Mesendoderm (in vitro differentiated cells): ENCODE results near the gene CCDC92B.
A peak's percentile ranks its signal among the peaks of the same experiment; 100 is the strongest.

ENCODE experiments used
- DNase-seq: peaks from one replicate; pipeline ENCODE4 v3.0.0; 2013
- H2AK5ac ChIP-seq: 2 replicates; pipeline ENCODE4 v1.6.1; 2013; ENCODE audit warnings: low read length, inconsistent platforms
- H2BK120ac ChIP-seq: 2 replicates; pipeline ENCODE4 v1.6.1; 2013; ENCODE audit warnings: low read depth, mild to moderate bottlenecking, low read length, moderate library complexity, mixed read lengths
- H2BK15ac ChIP-seq: replicated peaks from 2 replicates; pipeline ENCODE4 v1.6.1; 2013; ENCODE audit warnings: low read depth, mild to moderate bottlenecking, moderate library complexity
- H2BK5ac ChIP-seq: 2 replicates; pipeline ENCODE4 v1.6.1; 2013; ENCODE audit warnings: low read length, inconsistent platforms
- H3K18ac ChIP-seq: 2 replicates; pipeline ENCODE4 v1.6.1; 2013; ENCODE audit warnings: mild to moderate bottlenecking, low read length, mixed read lengths
- H3K23ac ChIP-seq: one replicate; pipeline ENCODE4 v1.6.1; 2013; ENCODE audit warnings: low read length
- H3K27ac ChIP-seq: 2 replicates; pipeline ENCODE4 v1.5.1; 2013; ENCODE audit warnings: low read depth, mild to moderate bottlenecking, inconsistent platforms, low read length, moderate library complexity
- H3K27me3 ChIP-seq: 2 replicates; pipeline ENCODE4 v1.6.1; 2013; ENCODE audit warnings: low read length, control low read depth, mild to moderate bottlenecking, inconsistent platforms; ENCODE audit not compliant: insufficient read depth, poor library complexity
- H3K36me3 ChIP-seq: 2 replicates; pipeline ENCODE4 v1.6.1; 2013; ENCODE audit warnings: low read length, inconsistent platforms; ENCODE audit not compliant: control insufficient read depth, insufficient read depth
- H3K4ac ChIP-seq: one replicate; pipeline ENCODE4 v1.6.1; 2013; ENCODE audit warnings: low read depth, mild to moderate bottlenecking, low read length, moderate library complexity
- H3K4me1 ChIP-seq: 2 replicates; pipeline ENCODE4 v1.6.1; 2013; ENCODE audit warnings: low read depth, low read length, inconsistent platforms; ENCODE audit not compliant: control insufficient read depth
- H3K4me2 ChIP-seq: 2 replicates; pipeline ENCODE4 v1.6.1; 2013; ENCODE audit warnings: low read length
- H3K4me3 ChIP-seq: 2 replicates; pipeline ENCODE4 v1.5.1; 2013; ENCODE audit warnings: mild to moderate bottlenecking, low read length
- H3K56ac ChIP-seq: one replicate; pipeline ENCODE4 v1.6.1; 2013; ENCODE audit warnings: low read length
- H3K79me1 ChIP-seq: 2 replicates; pipeline ENCODE4 v1.6.1; 2013; ENCODE audit warnings: low read length, inconsistent platforms
- H3K79me2 ChIP-seq: 2 replicates; pipeline ENCODE4 v1.6.1; 2013; ENCODE audit warnings: mild to moderate bottlenecking, low read length; ENCODE audit not compliant: control insufficient read depth, insufficient read depth
- H3K9ac ChIP-seq: 2 replicates; pipeline ENCODE4 v1.6.1; 2013; ENCODE audit warnings: low read length, inconsistent platforms
- H4K5ac ChIP-seq: one replicate; pipeline ENCODE4 v1.6.1; 2013; ENCODE audit warnings: low read length
- H4K8ac ChIP-seq: one replicate; pipeline ENCODE4 v1.6.1; 2013; ENCODE audit warnings: low read depth, mild to moderate bottlenecking, control low read depth, low read length, moderate library complexity
- whole genome bisulfite sequencing: extraction: QIAGEN DNeasy Blood & Tissue Kit; methylation state at CpG from one replicate; pipeline ENCODE4 v1.1.7; 2013; ENCODE audit warnings: low lambda C conversion rate, missing lambda C conversion rate; ENCODE audit not compliant: insufficient coverage; ENCODE audit errors: extremely low coverage; 5-methylcytosine and 5-hydroxymethylcytosine counted together

The CCDC92B gene

DNA sequence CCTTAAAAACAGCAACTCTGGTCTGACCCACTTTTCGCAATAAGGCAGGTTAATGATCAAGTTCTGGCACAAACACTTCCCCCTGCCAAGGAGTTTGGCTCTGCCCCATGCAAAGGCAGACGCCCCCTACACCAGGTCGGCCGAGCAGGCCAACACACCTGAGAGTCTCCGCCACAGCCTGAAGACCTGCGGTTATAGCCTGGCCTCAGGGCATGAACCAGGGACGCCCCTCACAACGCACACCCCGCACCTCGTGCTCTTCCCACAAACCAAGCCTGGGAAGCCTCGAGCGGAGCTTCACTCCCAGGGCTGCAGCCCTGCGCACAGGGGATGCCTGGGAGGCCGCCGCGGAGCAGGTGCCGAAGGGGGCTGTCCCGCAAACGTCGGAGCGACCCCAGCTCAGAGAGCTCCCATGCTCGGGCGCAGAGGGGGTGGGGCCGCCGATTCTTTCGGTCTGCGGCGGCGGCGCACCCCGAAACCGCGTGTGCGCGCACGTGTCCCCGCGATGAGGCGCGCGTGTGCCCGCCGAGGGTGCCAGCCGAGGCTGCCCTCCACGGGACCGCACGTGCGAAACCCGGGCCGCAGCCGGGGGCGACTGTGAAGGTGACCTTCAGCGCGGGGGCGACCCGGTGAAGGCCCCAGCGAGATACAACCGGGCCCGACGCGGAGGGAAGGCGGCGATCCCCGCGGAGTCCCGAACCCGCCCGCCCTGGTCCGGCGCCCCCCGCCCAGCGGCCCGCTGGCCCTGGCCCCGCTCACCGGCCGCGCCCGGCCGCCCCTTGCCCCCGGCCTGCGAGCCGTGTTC lies 38.4 kb downstream of the CCDC92B start:
- no peak overlapping the region for H2BK15ac ChIP-seq
- peak overlapping the region; percentile 45 for H2AK5ac ChIP-seq
- peak overlapping the region; percentile 46 for H3K4ac ChIP-seq
- H4K5ac ChIP-seq: no peak overlapping the region
- H3K18ac ChIP-seq: no peak overlapping the region
- H3K56ac ChIP-seq: peak overlapping the region; percentile 88
- peaks cover 5% of the 10 kb centered on the region for H3K4me1 ChIP-seq
- H3K36me3 ChIP-seq: no peaks in the 10 kb centered on the region
- H3K23ac ChIP-seq: peak overlapping the region; percentile 89
- H3K4me3 ChIP-seq: peak overlapping the region; percentile 50
- H4K8ac ChIP-seq: no peak overlapping the region
- no peak overlapping the region for H2BK5ac ChIP-seq
- H3K9ac ChIP-seq: peak overlapping the region; percentile 72
- DNase-seq: peak; percentile 30
- H2BK120ac ChIP-seq: no peak overlapping the region
- whole genome bisulfite sequencing: no CpG with 5 or more reads among the region's 82 CpGs
- peaks cover 10% of the 10 kb centered on the region for H3K79me1 ChIP-seq
- H3K27ac ChIP-seq: no peak overlapping the region
- peak overlapping the region; percentile 84 for H3K4me2 ChIP-seq
- H3K27me3 ChIP-seq: no peaks in the 10 kb centered on the region
- peaks cover 47% of the 10 kb centered on the region for H3K79me2 ChIP-seq

GRCh38 chr17:2710071-2710802 lies 39.2 kb downstream of the CCDC92B start:
- Histone ChIP-seq H3K79me2 (peaks cover 49% of the 10 kb centered on the region), H3K4ac (no peak overlapping the region), H2AK5ac (no peak overlapping the region), H2BK15ac (no peak overlapping the region), H3K4me1 (peaks cover 5% of the 10 kb centered on the region), H3K4me3 (no peak overlapping the region), H3K56ac (peak overlapping the region; percentile 10), H3K79me1 (peaks cover 13% of the 10 kb centered on the region), H3K9ac (peak overlapping the region; percentile 72), H3K27me3 (no peaks in the 10 kb centered on the region), H3K23ac (no peak overlapping the region), H3K36me3 (no peaks in the 10 kb centered on the region), H3K27ac (no peak overlapping the region), H2BK5ac (no peak overlapping the region), H2BK120ac (no peak overlapping the region), H3K4me2 (peak overlapping the region; percentile 30), H4K5ac (no peak overlapping the region), H4K8ac (no peak overlapping the region), H3K18ac (no peak overlapping the region)
- no peak for DNase-seq
- no CpG with 5 or more reads among the region's 16 CpGs for WGBS

DNA sequence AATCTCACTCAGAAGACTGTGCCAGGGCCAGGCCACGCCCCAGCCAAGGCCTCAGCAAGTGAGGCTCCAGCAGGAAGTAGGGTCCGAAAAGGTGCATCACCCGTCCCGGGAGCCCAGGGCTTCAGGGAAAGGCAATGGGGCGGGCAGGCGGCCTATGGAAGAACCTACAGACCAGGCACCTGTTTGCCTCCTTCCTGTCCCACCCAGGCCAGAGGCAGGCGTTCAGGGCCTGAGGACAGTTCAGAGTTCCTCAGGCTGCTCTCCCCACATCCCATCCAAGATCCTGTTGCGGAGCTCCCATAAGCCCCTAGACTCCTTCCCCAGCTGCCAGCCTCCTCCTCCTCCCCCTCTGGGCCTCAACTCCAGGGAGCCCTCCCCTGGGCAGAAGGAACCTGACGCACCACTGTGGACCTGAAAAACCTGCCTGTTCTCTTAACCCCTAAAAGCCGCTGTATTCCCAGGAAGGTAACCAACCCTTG lies 40.2 kb downstream of the CCDC92B start:
- H3K4me2 ChIP-seq: no peak overlapping the region
- H3K4me1 ChIP-seq: peaks cover 5% of the 10 kb centered on the region
- H4K8ac ChIP-seq: no peak overlapping the region
- H3K4ac ChIP-seq: no peak overlapping the region
- H3K4me3 ChIP-seq: no peak overlapping the region
- H2AK5ac ChIP-seq: no peak overlapping the region
- H3K18ac ChIP-seq: no peak overlapping the region
- no peak overlapping the region for H2BK5ac ChIP-seq
- no peak for DNase-seq
- no peaks in the 10 kb centered on the region for H3K27me3 ChIP-seq
- peaks cover 53% of the 10 kb centered on the region for H3K79me2 ChIP-seq
- H2BK120ac ChIP-seq: no peak overlapping the region
- H3K56ac ChIP-seq: no peak overlapping the region
- no peak overlapping the region for H2BK15ac ChIP-seq
- no peak overlapping the region for H3K27ac ChIP-seq
- no peaks in the 10 kb centered on the region for H3K36me3 ChIP-seq
- no peak overlapping the region for H3K23ac ChIP-seq
- no CpG with 5 or more reads among the region's 10 CpGs for WGBS
- no peak overlapping the region for H3K9ac ChIP-seq
- peaks cover 13% of the 10 kb centered on the region for H3K79me1 ChIP-seq
- no peak overlapping the region for H4K5ac ChIP-seq

- H3K4me1 ChIP-seq: peaks cover 5% of the 10 kb centered on the region
These were observed 40.8 kb downstream of the CCDC92B start for GRCh38 chr17:2708585-2709182.

DNA sequence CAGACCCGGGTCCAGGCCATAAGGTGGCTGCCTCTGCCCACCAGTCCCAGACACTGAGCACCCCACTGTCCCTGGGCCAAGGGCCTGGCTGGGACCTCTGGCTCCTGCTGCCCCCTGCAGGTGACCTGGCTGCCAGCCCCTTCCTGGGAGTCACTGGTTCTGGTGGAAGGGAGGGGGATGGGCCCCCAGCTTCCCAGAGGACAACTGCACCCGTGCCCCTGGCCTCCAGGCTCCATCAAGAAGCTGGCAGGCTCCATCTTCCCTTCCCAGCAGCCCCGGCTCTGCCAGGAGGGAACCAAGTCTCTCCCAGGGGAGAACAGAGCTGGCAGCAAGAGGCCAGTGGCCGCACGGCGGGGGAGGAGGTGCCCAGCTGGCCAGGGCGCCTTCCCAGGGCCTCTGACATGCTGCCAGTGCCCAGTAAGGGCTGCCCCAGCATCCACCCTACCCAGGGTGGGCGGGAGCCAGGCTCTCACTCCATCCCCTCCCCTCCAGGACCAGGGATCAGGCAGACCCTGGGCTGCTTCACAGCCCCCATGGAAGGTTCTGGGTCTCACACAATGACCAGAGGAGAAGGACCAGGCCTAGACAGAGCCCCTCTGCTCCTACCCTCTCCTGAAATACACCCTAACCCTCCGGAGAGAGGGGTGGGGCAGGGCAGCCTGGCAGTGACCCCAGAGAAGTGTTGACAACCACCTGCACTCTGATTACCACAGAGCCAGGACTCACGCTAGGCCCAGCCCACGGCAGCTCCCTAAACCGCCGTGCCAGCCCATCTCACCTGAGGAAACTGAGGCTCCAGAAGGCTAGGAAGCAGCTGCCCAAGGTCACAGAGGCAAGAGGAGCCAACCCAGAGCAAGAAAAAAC lies 41.5 kb downstream of the CCDC92B start:
- H3K79me2 ChIP-seq: peaks cover 53% of the 10 kb centered on the region
- H3K4me1 ChIP-seq: peaks cover 5% of the 10 kb centered on the region
- no peak overlapping the region for H2AK5ac ChIP-seq
- H2BK120ac ChIP-seq: no peak overlapping the region
- no peak overlapping the region for H3K4ac ChIP-seq
- H3K27ac ChIP-seq: no peak overlapping the region
- no peak overlapping the region for H2BK5ac ChIP-seq
- H4K8ac ChIP-seq: no peak overlapping the region
- no CpG with 5 or more reads among the region's 13 CpGs for WGBS
- H3K79me1 ChIP-seq: peaks cover 13% of the 10 kb centered on the region
- no peak overlapping the region for H3K4me2 ChIP-seq
- H3K36me3 ChIP-seq: no peaks in the 10 kb centered on the region
- no peak overlapping the region for H4K5ac ChIP-seq
- no peak overlapping the region for H3K4me3 ChIP-seq
- no peak overlapping the region for H3K18ac ChIP-seq
- H2BK15ac ChIP-seq: no peak overlapping the region
- H3K56ac ChIP-seq: no peak overlapping the region
- H3K9ac ChIP-seq: no peak overlapping the region
- DNase-seq: peak; percentile 60
- no peaks in the 10 kb centered on the region for H3K27me3 ChIP-seq
- no peak overlapping the region for H3K23ac ChIP-seq

More at GRCh38 chr17:2708585-2709182, 40.8 kb downstream of the CCDC92B start:
- H3K9ac ChIP-seq: no peak overlapping the region
- H2BK15ac ChIP-seq: no peak overlapping the region
- H3K79me1 ChIP-seq: peaks cover 13% of the 10 kb centered on the region
- H2BK120ac ChIP-seq: no peak overlapping the region
- no peak overlapping the region for H4K5ac ChIP-seq
- H2BK5ac ChIP-seq: no peak overlapping the region
- H3K79me2 ChIP-seq: peaks cover 53% of the 10 kb centered on the region
- H3K27me3 ChIP-seq: no peaks in the 10 kb centered on the region
- DNase-seq: no peak
- no peaks in the 10 kb centered on the region for H3K36me3 ChIP-seq
- H3K4me2 ChIP-seq: no peak overlapping the region
- WGBS: no CpG with 5 or more reads among the region's 21 CpGs
- no peak overlapping the region for H3K4ac ChIP-seq
- no peak overlapping the region for H2AK5ac ChIP-seq
- H3K56ac ChIP-seq: no peak overlapping the region
- no peak overlapping the region for H3K4me3 ChIP-seq
- no peak overlapping the region for H3K23ac ChIP-seq
- H3K18ac ChIP-seq: no peak overlapping the region
- no peak overlapping the region for H3K27ac ChIP-seq
- H4K8ac ChIP-seq: no peak overlapping the region
